GM12892 (cell line): Measurements from ENCODE around the gene CD1D.
"Not testable (repeated sequence)": the region's sequence is repeated elsewhere in the genome, so short reads cannot be mapped to it uniquely, and the experiment has no call there.

Experiments used
- POLR2A ChIP-seq: IDR thresholded peaks from 2 replicates; pipeline ENCODE4 v1.6.1; 2011; ENCODE audit warnings: low read depth, low read length, control low read depth
- POLR2AphosphoS5 ChIP-seq: IDR thresholded peaks from 2 replicates; pipeline ENCODE4 v1.6.1; 2011; ENCODE audit warnings: low read depth, low read length, control low read depth
- TAF1 ChIP-seq: IDR thresholded peaks from 2 replicates; pipeline ENCODE4 v1.6.1; 2011; ENCODE audit warnings: low read depth, mild to moderate bottlenecking, control low read depth, low read length, borderline replicate concordance

DNA sequence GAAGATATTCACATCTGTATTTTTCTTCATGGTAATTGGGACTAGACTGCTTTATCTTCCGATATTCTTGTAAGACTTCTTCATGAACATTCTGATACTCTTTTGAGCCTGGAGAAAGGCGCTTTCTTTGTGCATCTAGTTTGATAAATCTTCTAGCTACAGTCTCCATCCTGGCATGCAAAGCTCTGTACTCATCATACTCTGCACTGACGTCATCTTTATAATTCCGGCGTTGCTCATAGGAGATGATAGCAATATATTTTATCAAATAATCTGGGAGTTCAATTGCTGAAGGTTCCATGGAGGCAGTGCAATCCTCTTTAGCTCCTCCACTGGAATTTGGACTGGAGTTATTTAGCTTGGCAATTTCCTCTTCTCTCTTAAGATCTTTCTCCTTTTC lies 4.8 kb upstream of the CD1D start:
- TF ChIP-seq POLR2A, TAF1, POLR2AphosphoS5: not testable (repeated sequence)
